Right cardiac atrium (tissue), 5 donors: ENCODE measurements around the gene ITPRIPL2. TPM values are rescaled to one million over a fixed set of nuclear protein-coding genes. Genes with fewer than 3 reads are reported as not detected.

Experiments
- ATAC-seq, 2 donors: fragments of 200-7000 bp; cut with Tn5 transposase; one replicate each; pipeline versions ENCODE4 v1.8.0 to v1.9.1; 2020; ENCODE audit warnings: moderate library complexity in 2 of 2, mild to moderate bottlenecking in 1 of 2
- DNase-seq, 3 donors: peaks; one replicate each; pipeline ENCODE4 v3.0.0-alpha.2; 2020
- H3K27ac ChIP-seq: one replicate; pipeline ENCODE4 v1.5.1; 2013; ENCODE audit warnings: mild to moderate bottlenecking, low read length, control low read depth, moderate library complexity
- H3K27me3 ChIP-seq: one replicate; pipeline ENCODE4 v1.6.1; 2013; ENCODE audit not compliant: control insufficient read depth, insufficient read depth
- H3K4me1 ChIP-seq: one replicate; pipeline ENCODE4 v1.6.1; 2013; ENCODE audit warnings: low read length; ENCODE audit not compliant: control insufficient read depth, insufficient read depth
- H3K4me3 ChIP-seq: one replicate; pipeline ENCODE4 v1.5.1; 2013; ENCODE audit warnings: low read length, control low read depth
- H3K9me3 ChIP-seq: one replicate; pipeline ENCODE4 v1.6.1; 2013; ENCODE audit warnings: low read length; ENCODE audit not compliant: control insufficient read depth
- WGBS: extraction: QIAGEN DNeasy Blood & Tissue Kit; methylation state at CpG from one replicate; pipeline ENCODE4 v1.1.7; 2013; 5-methylcytosine and 5-hydroxymethylcytosine counted together
- intact Hi-C, 4 donors: fragments of 100-400 bp; cut with DNase I; formaldehyde crosslinking; loops; one replicate each; pipeline versions ENCODE4 v1.11.0 to v1.14.0; 2022 to 2023
- polyA plus RNA-seq: library from polyadenylated mRNA; stranded (reverse); fragments of 200-250 nt; gene quantifications from one replicate; pipeline ENCODE4 v1.2.3, GENCODE V29; 2013
- total RNA-seq, 4 donors: library from RNA; stranded (reverse); fragmentation: NEBNext Ultra II Directional; extraction: Animal tissue kit (Norgen Biotek cat#: 25700); gene quantifications; one replicate each; pipeline ENCODE4 v1.2.1, GENCODE V29; 2021
- donor health status: healthy with polysubstance abuse.
- donor health status: DM: no; HTN: yes; CAD: no.
- donor health status: DM: no; HTN: no; CAD: no.
- donor health status: DM: no; HTN: yes; CAD: no; lungs with severe emphysema.
- donor health status: DM: yes; HTN: yes; CAD: no.

The ITPRIPL2 gene
- total and polyA plus RNA-seq, 5 donors, result 5.8 to 37.0 (median 21.4) TPM

DNA sequence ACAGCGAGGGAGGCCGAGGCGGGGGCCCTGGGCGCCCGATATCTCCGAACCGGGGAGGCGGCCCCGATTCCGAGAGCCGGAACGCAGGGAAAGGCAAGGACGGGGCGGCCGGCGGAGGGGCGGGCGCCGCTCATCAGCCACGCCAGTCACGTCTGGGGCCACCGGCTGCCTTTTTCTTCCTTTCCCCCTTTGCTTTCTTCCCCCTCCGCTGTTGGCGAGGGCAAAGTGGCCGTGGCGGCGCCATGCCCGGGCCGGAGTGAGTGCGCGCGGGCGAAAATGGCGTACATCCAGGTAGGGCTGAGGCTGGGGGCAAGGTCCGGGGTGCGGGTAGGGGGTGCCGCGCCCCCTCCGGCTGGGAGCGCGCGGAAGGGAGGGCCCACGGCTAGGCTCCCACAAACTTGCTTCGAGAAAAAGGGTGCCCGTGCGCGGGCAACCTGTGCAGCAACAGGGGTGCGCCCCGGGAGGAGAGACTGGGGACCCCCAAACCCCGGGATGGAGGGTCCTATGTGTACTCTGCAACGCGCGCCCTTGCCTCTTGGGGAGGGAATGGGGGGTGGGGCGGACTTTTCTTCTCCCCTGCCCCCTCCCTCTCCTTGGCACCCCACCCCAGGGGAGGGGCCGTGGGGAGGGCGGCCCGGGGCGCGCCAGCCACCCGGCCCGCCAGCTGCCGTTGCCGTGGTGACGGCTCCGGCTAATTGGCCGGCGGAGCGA, 54.8 kb downstream of the ITPRIPL2 start:
- Histone ChIP-seq H3K4me1 (no peaks in the 10 kb centered on the region), H3K27ac (no peak overlapping the region), H3K9me3 (no peaks in the 10 kb centered on the region), H3K27me3 (no peaks in the 10 kb centered on the region), H3K4me3 (peak overlapping the region; percentile 55)
- ATAC-seq (peak; percentile 74 to 75), DNase-seq (peak; percentile 55 to 83 (median 81))
- WGBS, result under 1% methylated on average over 68 of the region's 68 CpGs
- intact Hi-C loops, result loop anchor here in 1 of 4 donors (5.0 kb wide), 1 partner anchor 81 kb away; no protein-coding TSS in a partner anchor

- intact Hi-C loops, result loop anchor here in 1 of 4 donors (5.0 kb wide), 1 partner anchor 82 kb away; no protein-coding TSS in a partner anchor
- no peak for ATAC-seq
- Histone ChIP-seq H3K4me1 (no peaks in the 10 kb centered on the region), H3K9me3 (no peaks in the 10 kb centered on the region), H3K27ac (no peak overlapping the region), H3K27me3 (no peaks in the 10 kb centered on the region), H3K4me3 (no peak overlapping the region)
- DNase-seq, result peak in 1 of 3 donors; percentile 63
- WGBS, result 23% methylated on average over 19 of the region's 19 CpGs
Observed at GRCh38 chr16:19169082-19169639, 55.4 kb downstream of the ITPRIPL2 start.

GRCh38 chr16:19170043-19170655, 56.4 kb downstream of the ITPRIPL2 start:
- WGBS, result 74% methylated on average over 7 of the region's 7 CpGs
- intact Hi-C loops, result loop anchor here in 1 of 4 donors (10.0 kb wide), 1 partner anchor 205 kb away; no protein-coding TSS in a partner anchor
- Histone ChIP-seq H3K27ac (no peak overlapping the region), H3K9me3 (no peaks in the 10 kb centered on the region), H3K27me3 (no peaks in the 10 kb centered on the region), H3K4me1 (no peaks in the 10 kb centered on the region), H3K4me3 (no peak overlapping the region)
- ATAC-seq (no peak), DNase-seq (no peak)

Other genes starting within 250 kb of the ITPRIPL2 start
- 10 to 100 TPM; 37.1 to 57.0 (median 43.2) TPM for gene SMG1, start 187.6 kb upstream of the ITPRIPL2 start, total RNA-seq
- 11.5 TPM for gene SMG1, start 187.6 kb upstream of the ITPRIPL2 start, polyA plus RNA-seq
- under 1 TPM; 0.44 to 0.59 (median 0.58) TPM for gene TMC7, start 130.0 kb upstream of the ITPRIPL2 start, total RNA-seq
- 0.84 TPM for gene TMC7, start 130.0 kb upstream of the ITPRIPL2 start, polyA plus RNA-seq
- gene COQ7, start 46.4 kb upstream of the ITPRIPL2 start, total RNA-seq, result 10 to 100 TPM; 32.1 to 36.5 (median 33.8) TPM
- 28.7 TPM for gene COQ7, start 46.4 kb upstream of the ITPRIPL2 start, polyA plus RNA-seq
- gene SYT17, start 54.3 kb downstream of the ITPRIPL2 start, total RNA-seq, result 1 to 10 TPM in 2 of 4 donors, under 1 TPM in 2; 0.86 to 1.3 (median 1.1) TPM
- 0.68 TPM for gene SYT17, start 54.3 kb downstream of the ITPRIPL2 start, polyA plus RNA-seq
- not detected for gene CLEC19A, start 171.8 kb downstream of the ITPRIPL2 start, total RNA-seq
- gene CLEC19A, start 171.8 kb downstream of the ITPRIPL2 start, polyA plus RNA-seq, result not detected